ENCODE results near the gene SIK1. TPM values are rescaled to one million over a fixed set of nuclear protein-coding genes. Genes with fewer than 3 reads are reported as not detected.

Gene SIK1
- total RNA-seq, 1 experiment from 2014 or later = 5.7 TPM

DNA sequence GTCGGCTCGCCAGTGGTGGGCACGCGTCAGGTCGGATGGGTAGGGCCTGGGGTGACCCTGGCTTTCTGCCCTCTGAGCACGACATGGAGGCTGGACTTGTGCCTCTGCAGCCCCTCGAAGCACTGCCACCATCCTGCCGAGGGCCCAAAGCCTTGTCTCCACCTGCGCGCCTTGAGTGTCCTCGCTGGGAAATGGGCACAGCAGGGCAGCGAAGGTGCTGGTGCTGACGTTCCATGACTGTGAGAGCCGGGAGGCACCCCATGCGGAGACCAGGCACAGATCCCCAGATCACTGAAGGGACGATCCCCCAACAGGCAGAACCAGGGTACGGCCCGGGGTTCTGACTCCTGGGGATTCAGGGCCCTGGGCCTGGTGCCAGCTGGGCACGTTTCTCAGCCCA is 60.3 kb downstream of the SIK1 start:
- Histone ChIP-seq H4K20me1 (ENCODE audit: control insufficient read depth, insufficient read depth, insufficient read length) (no peaks in the 10 kb centered on the region), H3K23me2 (ENCODE audit: insufficient read length, low read depth, low read length, poor library complexity, severe bottlenecking) (no peaks in the 10 kb centered on the region), H2BK15ac (ENCODE audit: low read depth, low read length) (no peak overlapping the region), H3K9me3 (ENCODE audit: control insufficient read depth, low read depth, low read length) (no peaks in the 10 kb centered on the region), H3K23ac (ENCODE audit: insufficient read length, low read depth, low read length) (no peak overlapping the region), H3T11ph (ENCODE audit: low read length) (no peak overlapping the region), H4K91ac (ENCODE audit: insufficient read length, low read depth, low read length) (no peak overlapping the region), H3K79me1 (ENCODE audit: insufficient read depth, low read depth, low read length, poor library complexity, severe bottlenecking) (no peaks in the 10 kb centered on the region), H2BK20ac (ENCODE audit: low read depth, low read length, poor library complexity, severe bottlenecking) (no peak overlapping the region), H3K27ac (ENCODE audit: insufficient read length, low read depth, low read length) (no peak overlapping the region), H4K5ac (ENCODE audit: insufficient read length, low read depth, low read length) (no peak overlapping the region), H3K4ac (ENCODE audit: low read depth, low read length) (no peak overlapping the region), H3K4me1 (ENCODE audit: insufficient read depth, low read length) (peaks cover 3% of the 10 kb centered on the region), H3K27me3 (ENCODE audit: insufficient read depth, low read length) (no peaks in the 10 kb centered on the region), H2BK120ac (ENCODE audit: low read depth, low read length, poor library complexity, severe bottlenecking) (no peak overlapping the region), H2BK5ac (ENCODE audit: insufficient read length, low read length) (no peak overlapping the region), H3K4me2 (ENCODE audit: insufficient read depth, insufficient read length, low read length) (no peak overlapping the region), H4K8ac (replicated peaks; ENCODE audit: insufficient read length, low read depth, low read length) (no peak overlapping the region), H3K79me2 (ENCODE audit: insufficient read depth, low read length) (no peaks in the 10 kb centered on the region), H3K18ac (ENCODE audit: insufficient read length, low read depth, low read length) (no peak overlapping the region), H3K56ac (ENCODE audit: insufficient read length, low read depth, low read length) (no peak overlapping the region), H3K9ac (ENCODE audit: extremely low read depth, insufficient read length, low read length) (no peak overlapping the region), H2AK5ac (ENCODE audit: insufficient read length, low read length) (no peak overlapping the region), H2BK12ac (ENCODE audit: insufficient read length, low read depth, low read length) (no peak overlapping the region), H2AFZ (ENCODE audit: low read length) (no peak overlapping the region), H3K14ac (ENCODE audit: insufficient read depth, low read length) (no peak overlapping the region)
- Mint-ChIP-seq H3K27me3 (ENCODE audit: low read depth) (peaks cover 5% of the 10 kb centered on the region), H3K4me1 (peaks cover 35 to 43% of the 10 kb centered on the region in 2 experiments), H3K27ac (no peak overlapping the region), H3K4me3 (no peak overlapping the region), H3K36me3 (ENCODE audit: insufficient read depth in 1 of 3, low read depth in 3 of 3) (no peaks in the 10 kb centered on the region; a peak in 1 of 7 replicates), H3K9me3 (peaks cover 0 to 3% of the 10 kb centered on the region in 2 experiments; a peak in 2 of 5 replicates)
- no CpG with 5 or more reads among the region's 19 CpGs for WGBS (ENCODE audit: extremely low coverage, insufficient read length, low lambda C conversion rate)
- TF ChIP-seq, protein P1, sequence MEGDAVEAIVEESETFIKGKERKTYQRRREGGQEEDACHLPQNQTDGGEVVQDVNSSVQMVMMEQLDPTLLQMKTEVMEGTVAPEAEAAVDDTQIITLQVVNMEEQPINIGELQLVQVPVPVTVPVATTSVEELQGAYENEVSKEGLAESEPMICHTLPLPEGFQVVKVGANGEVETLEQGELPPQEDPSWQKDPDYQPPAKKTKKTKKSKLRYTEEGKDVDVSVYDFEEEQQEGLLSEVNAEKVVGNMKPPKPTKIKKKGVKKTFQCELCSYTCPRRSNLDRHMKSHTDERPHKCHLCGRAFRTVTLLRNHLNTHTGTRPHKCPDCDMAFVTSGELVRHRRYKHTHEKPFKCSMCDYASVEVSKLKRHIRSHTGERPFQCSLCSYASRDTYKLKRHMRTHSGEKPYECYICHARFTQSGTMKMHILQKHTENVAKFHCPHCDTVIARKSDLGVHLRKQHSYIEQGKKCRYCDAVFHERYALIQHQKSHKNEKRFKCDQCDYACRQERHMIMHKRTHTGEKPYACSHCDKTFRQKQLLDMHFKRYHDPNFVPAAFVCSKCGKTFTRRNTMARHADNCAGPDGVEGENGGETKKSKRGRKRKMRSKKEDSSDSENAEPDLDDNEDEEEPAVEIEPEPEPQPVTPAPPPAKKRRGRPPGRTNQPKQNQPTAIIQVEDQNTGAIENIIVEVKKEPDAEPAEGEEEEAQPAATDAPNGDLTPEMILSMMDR (conservative IDR thresholded peaks at IDR 0.05) = no peak
- no peak for DNase-seq

All from H9 (cell line).